Activated naive CD4-positive, alpha-beta T cell (primary cell): ENCODE results near the gene ANKRD40.
"Not testable (repeated sequence)": the region's sequence is repeated elsewhere in the genome, so short reads cannot be mapped to it uniquely, and the experiment has no call there.

Source experiments
- DNase-seq, 4 experiments: peaks; one replicate each; lab custom pipeline; 2025; lab: John Stamatoyannopoulos, UW

ANKRD40 gene

DNA sequence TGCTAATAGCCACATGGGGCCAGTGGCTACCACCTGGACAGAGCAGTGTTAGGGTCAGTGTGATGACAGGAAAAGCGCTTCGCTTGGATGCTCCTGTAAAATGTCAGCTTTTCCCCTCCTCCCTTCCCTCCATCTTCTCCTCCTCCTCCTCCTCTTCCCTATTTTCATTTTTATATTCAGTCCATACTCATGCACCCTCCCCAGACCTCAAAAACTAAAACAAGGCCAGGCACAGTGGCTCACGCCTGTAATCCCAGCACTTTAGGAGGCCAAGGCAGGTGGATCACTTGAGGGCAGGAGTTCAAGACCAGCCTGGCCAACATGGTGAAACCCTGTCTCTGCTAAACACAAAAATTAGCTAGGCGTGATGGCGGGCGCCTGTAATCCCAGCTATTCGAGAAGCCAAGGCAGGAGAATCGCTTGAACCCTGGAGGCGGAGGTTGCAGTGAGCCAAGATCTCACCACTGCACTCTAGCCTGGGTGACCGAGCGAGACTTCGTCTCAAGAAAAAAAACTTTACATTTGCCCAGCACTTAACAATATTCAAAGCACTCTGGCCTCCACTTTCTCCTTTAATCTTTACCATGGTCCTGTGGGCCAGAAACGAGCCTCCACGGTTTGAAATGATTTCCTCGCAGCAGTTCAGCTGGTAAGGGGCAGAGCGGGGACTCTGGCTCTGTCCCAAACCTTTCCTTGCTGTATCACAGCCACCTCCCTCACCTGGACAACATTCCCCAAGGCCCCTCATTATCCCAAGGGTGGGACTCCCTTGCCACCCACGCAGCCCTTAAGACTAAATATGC, 21.8 kb downstream of the ANKRD40 start:
- DNase-seq = no peak

DNA sequence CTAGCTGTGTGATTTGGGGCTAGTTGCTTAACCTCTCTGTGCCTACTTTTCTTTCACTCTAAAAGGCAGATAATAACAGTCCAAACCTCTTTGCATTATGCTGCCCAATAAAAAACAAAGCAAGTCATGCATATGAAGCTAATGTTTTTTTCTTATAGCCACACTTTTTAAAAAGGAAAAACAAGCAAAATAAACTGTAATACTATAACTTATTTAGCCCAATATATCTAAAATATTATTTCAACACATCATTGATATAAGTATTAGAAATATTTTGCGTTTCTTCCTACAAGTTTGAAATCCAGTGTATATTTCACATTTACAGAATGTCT, 22.4 kb downstream of the ANKRD40 start:
- no peak for DNase-seq

DNA sequence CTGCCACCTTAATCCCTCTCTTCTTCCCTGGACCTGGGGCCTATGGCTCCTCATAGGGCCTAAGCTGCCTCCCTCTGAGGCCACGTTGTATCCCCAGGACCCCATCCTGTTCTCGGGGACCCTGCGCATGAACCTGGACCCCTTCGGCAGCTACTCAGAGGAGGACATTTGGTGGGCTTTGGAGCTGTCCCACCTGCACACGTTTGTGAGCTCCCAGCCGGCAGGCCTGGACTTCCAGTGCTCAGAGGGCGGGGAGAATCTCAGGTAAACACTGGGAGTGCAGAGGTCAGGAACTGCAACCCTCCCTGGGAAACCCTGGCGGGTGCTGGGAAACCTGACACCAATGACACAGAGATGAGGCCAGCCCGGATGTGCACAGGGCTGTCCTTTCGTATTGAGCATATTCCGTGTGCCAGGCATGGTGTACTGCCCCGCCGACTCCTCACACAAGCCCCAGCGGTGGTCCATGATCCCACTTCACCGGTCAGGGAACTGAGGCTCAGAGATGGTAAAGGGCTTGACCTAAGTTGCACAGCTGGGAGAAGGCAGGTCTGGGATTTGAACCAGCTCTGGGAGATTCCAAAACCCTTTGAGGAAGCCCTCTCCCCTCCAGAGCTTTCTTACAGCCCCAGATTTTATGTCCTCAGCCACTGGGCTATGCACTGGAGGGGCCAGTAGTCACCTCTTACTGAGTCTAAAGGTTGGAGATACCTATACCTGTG, 22.9 kb downstream of the ANKRD40 start:
- no peak for DNase-seq

DNA sequence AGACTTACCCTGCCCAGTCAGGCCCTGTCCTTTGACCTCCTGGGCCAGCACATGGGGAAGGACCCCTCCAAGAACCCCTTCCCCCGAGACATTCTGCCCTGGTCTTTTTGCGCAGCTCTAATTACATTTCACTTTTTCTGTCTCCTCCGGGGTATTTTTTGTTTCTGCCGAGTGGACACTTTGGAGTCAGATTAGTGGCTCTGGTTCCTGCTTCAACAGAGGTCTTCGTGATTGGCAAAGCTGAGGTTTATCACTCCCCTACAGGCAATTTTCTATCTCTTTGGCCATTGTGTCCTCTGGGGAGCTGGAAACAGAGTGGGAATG, 23.5 kb downstream of the ANKRD40 start:
- DNase-seq = no peak

DNA sequence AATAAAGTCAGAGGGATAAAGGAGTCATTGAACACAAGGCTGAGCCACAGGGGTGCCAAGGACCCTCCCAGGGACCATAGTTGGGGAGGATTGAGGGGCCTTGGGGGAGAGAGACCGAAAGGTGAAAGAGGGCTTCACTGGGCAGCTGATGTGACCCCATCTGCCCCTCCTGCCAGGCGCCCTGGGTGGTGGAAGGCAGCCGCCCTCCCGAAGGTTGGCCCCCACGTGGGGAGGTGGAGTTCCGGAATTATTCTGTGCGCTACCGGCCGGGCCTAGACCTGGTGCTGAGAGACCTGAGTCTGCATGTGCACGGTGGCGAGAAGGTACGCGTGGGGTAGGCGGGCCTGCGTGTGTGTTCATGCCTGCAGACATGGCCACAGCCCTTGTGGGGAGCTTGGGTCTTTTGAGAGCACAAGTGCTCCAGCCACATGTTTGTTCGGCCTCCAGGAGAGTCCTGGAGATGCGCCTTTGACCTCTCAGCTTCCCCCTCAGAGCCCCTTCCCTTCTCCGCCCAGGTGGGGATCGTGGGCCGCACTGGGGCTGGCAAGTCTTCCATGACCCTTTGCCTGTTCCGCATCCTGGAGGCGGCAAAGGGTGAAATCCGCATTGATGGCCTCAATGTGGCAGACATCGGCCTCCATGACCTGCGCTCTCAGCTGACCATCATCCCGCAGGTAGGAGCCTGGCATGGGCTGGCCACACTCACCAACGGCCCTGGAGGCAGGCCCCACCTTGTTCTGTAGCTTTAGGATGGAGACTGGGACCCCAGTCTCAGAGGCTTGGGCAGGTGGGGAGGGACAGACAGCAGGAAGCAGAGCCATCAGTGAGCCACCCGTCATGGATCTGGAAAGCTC, 24.1 kb downstream of the ANKRD40 start:
- no peak for DNase-seq

DNA sequence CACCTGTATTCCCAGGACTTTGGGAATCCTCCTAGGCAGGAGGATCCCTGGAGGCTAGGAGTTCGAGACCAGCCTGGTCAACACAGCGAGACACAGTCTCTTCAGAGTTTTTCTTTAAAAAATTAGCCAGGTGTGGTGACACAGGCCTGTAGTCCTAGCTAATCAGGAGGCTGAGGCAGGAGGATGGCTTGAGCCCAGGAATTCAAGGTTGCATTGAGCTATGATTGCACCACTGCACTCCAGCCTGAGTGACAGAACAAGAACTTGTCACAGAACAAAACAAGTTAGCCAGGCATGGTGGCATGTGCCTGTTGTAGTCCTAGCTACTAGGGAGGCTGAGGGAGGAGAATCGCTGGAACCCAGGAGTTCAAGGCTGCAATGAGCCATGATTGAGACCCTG, 24.8 kb downstream of the ANKRD40 start:
- DNase-seq = no peak

DNA sequence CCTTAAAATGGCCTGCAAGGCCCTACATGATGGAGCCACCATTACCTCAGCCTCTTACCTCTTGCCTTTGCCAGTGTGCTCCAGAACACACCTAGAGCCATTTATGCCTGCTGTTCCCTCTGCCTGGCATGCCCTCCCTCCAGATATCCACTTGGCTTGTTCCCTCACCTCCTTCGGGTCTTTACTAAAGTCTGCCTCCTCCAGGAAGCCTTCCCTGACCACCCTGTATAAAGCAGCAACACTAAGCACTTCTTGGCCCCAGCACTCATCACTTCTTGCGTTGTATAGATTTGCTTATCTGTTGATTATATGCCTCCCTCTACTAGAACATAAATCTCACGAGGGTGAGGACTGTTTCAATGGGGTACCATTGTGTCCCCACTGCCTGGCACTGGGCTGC, 25.3 kb downstream of the ANKRD40 start:
- DNase-seq = no peak

DNA sequence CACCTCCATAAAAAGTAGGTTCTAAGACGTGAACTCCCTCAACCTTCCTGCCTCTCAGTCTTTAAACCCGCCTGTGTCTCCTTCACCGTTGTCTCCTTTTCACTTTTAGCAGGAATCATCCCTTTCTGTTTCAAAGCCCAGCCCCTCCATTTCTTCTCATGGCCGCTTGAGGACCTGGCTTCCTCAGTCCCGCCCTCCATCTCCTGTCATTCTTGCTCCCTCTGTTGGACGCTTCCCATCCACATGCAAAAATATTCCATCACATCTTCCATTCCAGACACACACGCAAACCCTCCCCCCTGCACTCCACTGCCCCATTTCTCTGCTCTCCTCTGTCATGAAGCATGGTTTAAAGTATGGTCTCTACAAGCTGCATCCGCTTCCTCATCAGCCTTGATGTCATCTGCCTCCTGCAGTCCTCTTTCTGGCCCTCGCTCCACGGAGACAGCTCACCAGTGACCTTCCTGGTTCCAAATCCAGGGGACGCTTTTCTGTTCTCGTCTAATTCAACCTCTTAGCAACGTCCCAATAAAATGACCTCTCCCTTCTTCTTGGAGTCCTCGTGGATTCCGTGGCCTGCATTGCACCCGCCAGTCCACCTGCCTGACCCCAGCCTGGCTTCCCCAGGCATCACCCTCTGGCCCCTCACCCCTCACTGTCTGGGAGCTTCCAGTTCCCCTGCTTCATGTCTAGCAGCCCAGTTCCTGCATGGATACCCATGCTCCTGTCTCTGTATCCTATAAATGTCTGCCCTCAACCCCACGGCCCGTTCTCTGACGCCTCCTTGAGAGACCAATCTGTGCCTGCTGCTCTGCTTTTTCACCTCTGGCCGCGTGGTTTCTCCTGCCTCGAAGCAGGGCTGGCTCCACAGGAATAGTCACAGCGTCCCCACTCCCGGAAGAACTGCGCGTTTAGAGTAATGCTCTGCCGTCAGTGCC, 26.2 kb downstream of the ANKRD40 start:
- DNase-seq = no peak

DNA sequence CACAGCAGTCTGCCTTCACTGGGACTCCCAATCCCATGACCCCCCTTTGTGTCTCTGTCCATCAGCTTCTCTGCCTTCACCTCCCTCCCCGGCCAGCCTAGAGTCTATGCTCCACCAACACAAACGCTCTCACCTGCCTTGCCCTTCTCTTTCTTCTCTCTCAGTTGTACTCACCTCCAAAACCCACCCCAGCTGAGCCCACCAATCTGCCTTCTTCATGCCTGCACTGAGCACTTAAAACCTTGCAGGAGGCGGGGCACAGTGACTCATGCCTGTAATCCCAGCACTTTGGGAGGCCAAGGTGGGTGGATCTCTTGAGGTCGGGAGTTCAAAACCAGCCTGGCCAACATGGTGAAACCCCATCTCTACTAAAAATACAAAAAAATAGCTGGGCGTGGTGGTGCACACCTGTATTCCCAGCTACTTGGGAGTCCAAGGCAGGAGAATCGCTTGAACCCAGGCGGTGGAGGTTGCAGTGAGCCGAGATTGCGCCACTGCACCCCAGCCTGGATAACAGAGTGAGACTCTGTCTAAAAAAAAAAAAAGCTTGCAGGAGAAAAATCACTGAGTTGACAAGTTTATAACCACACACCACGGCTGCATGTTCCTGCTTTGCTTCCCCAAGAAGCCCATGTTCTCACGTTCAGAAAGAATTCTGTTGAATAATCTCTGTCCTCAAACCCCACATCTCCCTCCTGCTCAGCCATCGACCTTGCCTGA, 27.0 kb downstream of the ANKRD40 start:
- DNase-seq = not testable (repeated sequence)

DNA sequence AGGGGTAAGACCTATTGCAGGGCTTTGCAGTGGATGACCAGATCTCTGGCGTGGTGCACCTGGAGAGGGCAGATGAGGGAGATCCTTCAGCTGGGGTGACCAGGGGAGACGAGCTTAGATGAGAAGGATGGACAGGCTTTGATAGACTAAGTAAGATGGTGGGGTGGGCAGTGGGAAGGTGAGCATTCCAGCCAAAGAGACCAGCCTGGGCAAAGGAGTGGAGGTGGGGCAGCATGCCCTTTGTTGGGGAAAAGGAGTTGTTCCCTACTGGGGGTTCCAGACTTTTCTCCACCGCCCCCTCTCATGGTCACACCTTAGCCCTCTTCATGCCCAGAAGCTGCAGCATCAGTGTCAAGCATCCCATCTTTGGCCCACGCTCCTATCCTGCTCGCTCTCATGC, 27.6 kb downstream of the ANKRD40 start:
- no peak for DNase-seq

DNA sequence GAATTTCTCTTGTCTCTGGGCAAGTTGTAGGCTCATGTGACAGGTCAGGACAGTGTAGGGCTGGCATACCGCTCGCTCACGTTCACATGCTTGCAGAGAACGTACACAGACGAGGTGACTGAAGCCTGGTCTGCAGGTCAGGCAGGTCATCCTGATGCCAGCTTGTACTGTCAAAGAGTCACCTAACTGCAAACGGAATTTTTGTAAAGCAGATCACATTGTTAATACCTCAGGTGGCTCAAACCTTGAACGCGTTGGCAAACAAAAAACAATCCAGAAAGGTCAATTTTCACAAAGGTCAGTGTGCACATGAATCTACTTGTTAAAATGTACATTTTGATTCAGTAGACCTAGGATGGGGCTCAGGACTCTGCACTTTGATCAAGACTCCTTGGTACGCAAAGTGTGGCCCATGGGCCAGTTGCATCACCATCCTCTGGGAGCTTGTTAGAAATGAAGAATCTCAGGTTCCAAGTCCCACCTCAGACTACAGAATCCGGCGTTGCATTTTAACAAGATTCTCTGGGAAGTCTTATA, 28.6 kb downstream of the ANKRD40 start:
- DNase-seq = no peak

DNA sequence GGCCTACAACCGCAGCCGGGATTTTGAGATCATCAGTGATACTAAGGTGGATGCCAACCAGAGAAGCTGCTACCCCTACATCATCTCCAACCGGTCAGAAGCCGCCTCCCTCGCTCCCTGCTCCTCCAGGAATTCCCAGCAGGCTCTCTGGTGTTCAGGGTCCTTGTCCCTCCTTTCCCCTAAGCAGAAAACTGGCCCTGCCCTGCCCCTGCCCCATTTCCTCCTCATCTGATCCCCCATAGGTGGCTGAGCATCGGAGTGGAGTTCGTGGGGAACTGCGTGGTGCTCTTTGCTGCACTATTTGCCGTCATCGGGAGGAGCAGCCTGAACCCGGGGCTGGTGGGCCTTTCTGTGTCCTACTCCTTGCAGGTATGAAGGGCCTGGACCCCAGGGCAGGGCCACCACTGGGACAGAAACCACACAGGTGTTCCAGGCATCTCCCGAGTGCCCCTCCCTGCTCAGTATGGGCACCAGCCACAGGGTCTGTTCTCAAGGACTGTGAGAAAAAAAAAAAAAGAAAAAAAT, 29.8 kb downstream of the ANKRD40 start:
- DNase-seq = no peak

DNA sequence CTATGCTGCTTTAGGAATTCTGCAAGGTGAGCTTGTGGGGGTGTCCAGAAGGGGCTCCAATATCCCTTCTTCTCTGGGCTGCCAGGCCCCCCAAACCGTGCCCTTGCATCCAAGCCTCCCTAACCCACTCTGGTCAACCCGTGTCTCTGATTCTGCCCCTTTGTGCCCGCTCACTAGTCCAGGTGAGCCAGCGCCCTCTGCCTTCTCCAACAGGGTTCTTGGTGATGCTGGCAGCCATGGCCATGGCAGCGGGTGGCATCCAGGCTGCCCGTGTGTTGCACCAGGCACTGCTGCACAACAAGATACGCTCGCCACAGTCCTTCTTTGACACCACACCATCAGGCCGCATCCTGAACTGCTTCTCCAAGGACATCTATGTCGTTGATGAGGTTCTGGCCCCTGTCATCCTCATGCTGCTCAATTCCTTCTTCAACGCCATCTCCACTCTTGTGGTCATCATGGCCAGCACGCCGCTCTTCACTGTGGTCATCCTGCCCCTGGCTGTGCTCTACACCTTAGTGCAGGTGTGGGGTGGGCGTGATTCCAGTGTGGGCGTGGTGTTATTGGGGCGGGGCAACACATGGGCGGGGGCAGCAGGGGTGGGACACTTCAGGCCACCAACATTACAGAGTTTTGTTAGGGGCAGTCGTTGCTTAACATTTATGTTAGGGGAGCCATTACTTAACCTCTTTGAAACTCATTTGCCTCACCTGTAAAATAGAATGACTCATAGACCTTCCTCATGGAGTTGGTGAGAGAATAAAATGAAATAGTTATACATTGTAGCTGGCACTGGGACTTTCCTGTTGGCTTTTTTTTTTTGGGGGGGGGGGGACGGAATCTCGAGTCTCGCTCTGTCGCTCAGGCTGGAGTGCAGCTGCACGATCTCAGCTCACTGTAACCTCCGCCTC, 31.4 kb downstream of the ANKRD40 start:
- no peak for DNase-seq

DNA sequence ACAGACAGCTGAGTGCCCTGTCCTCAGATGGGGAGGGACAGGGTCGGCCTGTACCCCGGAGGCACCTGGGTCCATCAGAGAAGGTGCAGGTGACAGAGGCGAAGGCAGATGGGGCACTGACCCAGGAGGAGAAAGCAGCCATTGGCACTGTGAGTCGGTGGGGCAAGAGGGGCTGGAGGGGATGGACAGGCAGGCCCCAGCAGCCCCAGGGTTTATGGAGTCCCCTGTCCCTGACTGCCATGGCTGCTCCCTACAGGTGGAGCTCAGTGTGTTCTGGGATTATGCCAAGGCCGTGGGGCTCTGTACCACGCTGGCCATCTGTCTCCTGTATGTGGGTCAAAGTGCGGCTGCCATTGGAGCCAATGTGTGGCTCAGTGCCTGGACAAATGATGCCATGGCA, 32.1 kb downstream of the ANKRD40 start:
- no peak for DNase-seq

DNA sequence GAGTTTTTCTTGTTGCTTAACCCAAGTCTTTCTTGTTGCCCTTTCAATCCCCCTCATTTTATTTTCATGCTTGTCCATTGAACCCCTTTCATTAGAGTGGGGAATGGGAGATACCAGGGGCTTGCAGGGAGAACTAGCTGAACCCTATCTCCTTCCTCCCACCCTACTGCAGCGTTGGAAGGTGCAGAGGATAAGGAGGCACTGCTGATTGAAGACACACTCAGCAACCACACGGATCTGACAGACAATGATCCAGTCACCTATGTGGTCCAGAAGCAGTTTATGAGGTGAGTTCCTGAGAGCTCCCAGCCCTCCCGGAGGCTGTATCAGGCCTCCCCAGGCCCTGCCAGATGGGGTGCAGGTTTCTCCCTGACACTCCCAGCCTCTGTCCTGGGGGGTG, 32.5 kb downstream of the ANKRD40 start:
- DNase-seq = no peak

DNA sequence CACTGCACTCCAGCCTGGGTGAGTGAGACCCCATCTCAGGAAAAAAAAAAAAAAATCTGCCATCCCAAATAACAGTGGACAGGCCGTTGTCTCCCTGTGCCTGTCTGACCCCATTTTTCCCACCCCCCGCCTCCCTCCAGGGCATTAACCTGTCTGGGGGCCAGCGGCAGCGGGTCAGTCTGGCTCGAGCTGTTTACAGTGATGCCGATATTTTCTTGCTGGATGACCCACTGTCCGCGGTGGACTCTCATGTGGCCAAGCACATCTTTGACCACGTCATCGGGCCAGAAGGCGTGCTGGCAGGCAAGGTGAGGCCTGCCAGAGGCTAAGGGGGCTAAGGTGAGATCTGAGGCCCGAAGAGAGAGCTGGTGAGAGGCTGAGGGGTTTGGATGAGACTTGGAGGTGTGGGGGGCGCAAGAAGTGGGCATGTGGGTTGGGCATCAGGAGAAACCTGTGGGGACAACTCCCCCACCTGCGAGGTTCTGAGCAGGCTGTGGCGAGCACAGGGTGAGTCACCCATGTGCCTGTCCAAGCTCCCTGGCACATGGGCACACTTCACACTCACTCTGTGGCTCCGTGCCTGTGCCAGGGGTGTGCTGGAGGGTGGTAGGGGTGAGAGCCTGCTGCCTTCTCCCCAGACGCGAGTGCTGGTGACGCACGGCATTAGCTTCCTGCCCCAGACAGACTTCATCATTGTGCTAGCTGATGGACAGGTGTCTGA, 34.7 kb downstream of the ANKRD40 start:
- DNase-seq = no peak

DNA sequence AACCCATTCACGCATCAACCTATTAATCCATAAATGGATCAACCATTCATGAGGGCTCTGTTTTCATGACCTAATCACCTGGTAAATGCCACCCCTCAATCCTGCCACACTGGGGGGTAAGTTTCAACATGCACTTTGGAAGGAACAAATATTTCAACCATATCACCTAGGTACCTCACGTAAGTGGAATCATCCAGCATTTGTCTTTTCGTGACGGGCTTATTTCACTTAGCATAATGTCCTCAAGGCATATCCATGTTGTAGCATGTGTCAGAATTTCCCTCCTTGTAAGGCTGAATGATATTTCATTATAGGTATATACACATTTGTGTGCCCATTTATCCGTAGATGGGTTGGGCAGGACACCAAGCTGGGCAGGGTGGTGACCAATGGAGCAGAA, 35.6 kb downstream of the ANKRD40 start:
- DNase-seq = no peak

DNA sequence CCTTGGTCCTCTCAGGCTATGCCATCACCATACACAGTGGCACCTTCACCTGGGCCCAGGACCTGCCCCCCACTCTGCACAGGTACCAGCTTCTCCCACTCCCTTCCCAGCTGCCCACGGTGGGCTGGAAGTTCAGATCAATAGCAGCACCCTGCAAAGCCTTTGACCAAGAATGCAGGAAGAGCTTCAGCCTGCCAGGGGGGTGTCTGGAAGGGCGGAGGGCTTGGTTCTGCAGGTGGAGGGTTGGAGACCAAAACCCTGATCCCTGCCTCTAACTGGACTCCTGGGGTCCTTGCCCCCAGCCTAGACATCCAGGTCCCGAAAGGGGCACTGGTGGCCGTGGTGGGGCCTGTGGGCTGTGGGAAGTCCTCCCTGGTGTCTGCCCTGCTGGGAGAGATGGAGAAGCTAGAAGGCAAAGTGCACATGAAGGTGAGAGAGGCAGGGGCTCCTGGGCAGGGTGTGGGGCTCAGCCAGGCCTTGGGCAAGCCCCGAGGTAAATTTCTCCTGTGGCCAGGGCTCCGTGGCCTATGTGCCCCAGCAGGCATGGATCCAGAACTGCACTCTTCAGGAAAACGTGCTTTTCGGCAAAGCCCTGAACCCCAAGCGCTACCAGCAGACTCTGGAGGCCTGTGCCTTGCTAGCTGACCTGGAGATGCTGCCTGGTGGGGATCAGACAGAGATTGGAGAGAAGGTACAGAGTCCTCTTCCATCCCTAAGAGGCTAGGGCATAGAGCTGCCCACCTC, 38.7 kb downstream of the ANKRD40 start:
- no peak for DNase-seq
